Femur (tissue), 1 donor: Measurements from ENCODE around the gene RANBP9.

Experiments
- DNase-seq: peaks from one replicate; pipeline ENCODE4 v3.0.0-alpha.2; 2017

RANBP9 gene

GRCh38 chr6:13677878-13678254, 33.8 kb downstream of the RANBP9 start:
- no peak for DNase-seq

GRCh38 chr6:13676551-13677156, 35.0 kb downstream of the RANBP9 start:
- no peak for DNase-seq

GRCh38 chr6:13674533-13675190, 37.0 kb downstream of the RANBP9 start:
- DNase-seq, result no peak

- DNase-seq, result no peak
These were observed 37.7 kb downstream of the RANBP9 start for GRCh38 chr6:13673825-13674444.

GRCh38 chr6:13673368-13673767, 38.3 kb downstream of the RANBP9 start:
- no peak for DNase-seq

GRCh38 chr6:13672904-13673303, 38.7 kb downstream of the RANBP9 start:
- DNase-seq, result no peak

GRCh38 chr6:13671548-13672127, 40.0 kb downstream of the RANBP9 start:
- no peak for DNase-seq

- no peak for DNase-seq
These were observed 42.2 kb downstream of the RANBP9 start for GRCh38 chr6:13669476-13669875.

- no peak for DNase-seq
These were observed 43.2 kb downstream of the RANBP9 start for GRCh38 chr6:13668291-13668928.

GRCh38 chr6:13667655-13668054, 44.0 kb downstream of the RANBP9 start:
- no peak for DNase-seq

- no peak for DNase-seq
These were observed 45.2 kb downstream of the RANBP9 start for GRCh38 chr6:13666194-13667105.

GRCh38 chr6:13664703-13665352, 46.8 kb downstream of the RANBP9 start:
- DNase-seq, result no peak

- no peak for DNase-seq
These were observed 47.6 kb downstream of the RANBP9 start for GRCh38 chr6:13663986-13664385.

- no peak for DNase-seq
These were observed 48.8 kb downstream of the RANBP9 start for GRCh38 chr6:13662651-13663334.

- no peak for DNase-seq
These were observed 50.0 kb downstream of the RANBP9 start for GRCh38 chr6:13661647-13662046.

GRCh38 chr6:13660893-13661292, 50.7 kb downstream of the RANBP9 start:
- DNase-seq, result no peak

GRCh38 chr6:13660273-13660672, 51.4 kb downstream of the RANBP9 start:
- no peak for DNase-seq

- DNase-seq, result no peak
These were observed 55.9 kb downstream of the RANBP9 start for GRCh38 chr6:13655700-13656099.

- DNase-seq, result no peak
These were observed 57.1 kb downstream of the RANBP9 start for GRCh38 chr6:13654496-13654895.

- no peak for DNase-seq
These were observed 58.3 kb downstream of the RANBP9 start for GRCh38 chr6:13653296-13653695.

- DNase-seq, result no peak
These were observed 62.2 kb downstream of the RANBP9 start for GRCh38 chr6:13649393-13649792.
